GM19463 (cell line): ENCODE data around the gene PRMT1.

Source experiments
- ATAC-seq: cut with Tn5 transposase; IDR thresholded peaks from one replicate; pipeline ENCODE4 v1.9.1; 2021; ENCODE audit warnings: mild to moderate bottlenecking, moderate library complexity; ENCODE audit not compliant: unreplicated experiment

PRMT1 gene

DNA sequence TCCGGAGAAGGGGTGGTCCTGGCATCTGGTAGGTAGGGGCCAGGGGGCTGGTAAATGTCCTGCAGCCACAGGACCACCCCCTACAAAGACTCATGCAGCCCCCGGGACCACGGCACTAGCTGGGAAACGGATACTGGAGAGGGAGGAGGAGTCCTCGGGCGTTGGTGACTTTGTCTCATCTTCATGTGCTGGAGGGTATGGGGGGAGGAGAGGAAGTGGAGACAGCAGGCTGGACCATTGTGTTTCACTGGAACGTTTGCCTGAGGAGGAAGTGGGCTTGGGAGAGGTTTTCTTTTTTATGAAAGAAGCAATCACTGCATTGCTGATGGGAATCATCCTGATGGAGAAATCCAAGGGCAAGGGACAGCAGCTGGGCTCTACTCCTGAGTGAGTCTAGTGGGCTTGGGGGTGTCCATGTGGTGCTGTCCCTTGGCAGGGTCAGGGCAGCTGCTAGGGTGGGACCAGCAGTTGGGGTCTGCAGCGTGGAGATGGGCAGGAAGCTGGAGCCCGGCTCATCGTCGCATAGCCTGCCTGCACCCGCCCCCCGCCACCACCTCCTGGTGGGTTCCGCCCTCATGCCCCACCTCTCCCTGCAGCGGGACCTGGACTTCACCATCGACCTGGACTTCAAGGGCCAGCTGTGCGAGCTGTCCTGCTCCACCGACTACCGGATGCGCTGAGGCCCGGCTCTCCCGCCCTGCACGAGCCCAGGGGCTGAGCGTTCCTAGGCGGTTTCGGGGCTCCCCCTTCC, 10.7 kb downstream of the PRMT1 start:
- ATAC-seq, result no peak

DNA sequence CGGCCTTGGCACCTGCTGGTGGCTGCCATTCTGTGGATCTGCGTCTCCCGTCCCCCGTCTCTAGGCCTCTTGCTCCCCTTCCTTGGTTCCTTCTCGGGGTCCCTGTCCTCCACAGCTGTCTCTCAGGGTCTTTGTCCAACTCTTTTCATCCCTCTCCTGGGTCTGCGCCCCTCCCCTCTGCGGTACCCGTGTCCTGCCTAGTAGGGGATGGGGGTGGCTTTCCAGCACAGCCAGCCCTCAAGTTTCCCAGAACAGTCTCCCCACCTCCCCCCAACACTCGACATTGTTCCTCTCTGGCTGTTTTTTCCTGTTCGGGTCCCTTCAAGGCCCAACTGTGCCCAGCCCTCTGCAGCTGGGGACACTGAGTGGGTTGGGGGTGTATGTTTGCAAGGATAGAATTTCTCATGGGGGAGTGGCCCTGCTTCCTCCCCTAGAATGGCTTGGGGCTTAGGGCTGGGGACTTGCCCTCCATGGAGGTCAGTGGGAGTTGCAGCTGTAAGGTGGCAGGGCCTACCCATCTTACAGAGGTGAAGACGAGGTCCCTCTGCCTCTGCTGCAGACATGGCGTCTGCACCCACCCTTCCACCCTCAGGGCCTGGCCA, 11.6 kb downstream of the PRMT1 start:
- no peak for ATAC-seq

DNA sequence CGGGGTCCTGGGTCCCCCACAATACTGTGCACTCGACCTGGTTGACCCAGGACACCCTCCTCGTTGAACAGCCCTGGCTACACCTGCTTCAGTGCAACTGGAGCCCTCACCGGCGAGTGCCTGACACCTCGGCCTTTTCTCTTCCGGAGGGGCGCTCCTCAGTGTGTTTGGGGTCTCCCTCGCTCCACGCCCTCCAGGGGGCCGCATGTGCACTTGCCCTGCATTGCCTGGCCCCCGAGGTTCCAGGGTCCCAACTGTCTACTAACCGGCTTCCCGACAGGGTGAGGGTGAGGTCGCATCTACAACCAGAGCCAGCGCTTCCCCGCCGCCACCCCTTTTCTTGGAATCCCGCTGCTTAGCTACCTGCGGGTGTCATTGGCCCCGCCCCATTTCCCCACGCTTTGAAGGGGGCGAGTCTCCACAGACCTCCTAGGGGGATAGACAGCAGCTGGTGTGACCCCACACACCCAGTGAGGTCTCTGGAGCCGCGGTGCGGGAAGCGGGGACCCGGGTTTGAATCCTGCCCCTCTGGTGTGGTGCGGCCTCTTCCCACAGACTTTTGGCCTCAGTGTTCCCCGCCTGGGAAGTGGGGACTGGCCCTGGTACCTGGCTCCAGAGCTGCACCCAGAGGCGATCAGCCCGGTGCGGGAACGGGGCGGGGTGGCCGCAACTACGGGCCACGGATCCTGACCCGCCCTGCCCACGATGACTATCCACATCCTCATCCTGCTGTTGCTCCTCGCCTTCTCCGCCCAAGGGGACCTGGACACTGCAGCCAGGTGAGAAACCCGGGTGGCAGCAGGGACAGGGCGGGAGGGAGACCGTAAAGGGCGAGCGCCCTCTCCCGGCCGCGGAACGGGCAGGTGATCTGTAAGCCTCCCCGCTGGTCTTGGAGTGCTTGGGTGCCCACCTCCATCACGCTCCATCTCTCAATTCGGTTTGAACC, 12.3 kb downstream of the PRMT1 start, which contains the start of gene ADM5:
Gene ADM5, plus strand, starts transcription at position 462 of the 946 bp plus-strand sequence. Its CDS starts 244 bp downstream, at position 706.
- no peak for ATAC-seq

DNA sequence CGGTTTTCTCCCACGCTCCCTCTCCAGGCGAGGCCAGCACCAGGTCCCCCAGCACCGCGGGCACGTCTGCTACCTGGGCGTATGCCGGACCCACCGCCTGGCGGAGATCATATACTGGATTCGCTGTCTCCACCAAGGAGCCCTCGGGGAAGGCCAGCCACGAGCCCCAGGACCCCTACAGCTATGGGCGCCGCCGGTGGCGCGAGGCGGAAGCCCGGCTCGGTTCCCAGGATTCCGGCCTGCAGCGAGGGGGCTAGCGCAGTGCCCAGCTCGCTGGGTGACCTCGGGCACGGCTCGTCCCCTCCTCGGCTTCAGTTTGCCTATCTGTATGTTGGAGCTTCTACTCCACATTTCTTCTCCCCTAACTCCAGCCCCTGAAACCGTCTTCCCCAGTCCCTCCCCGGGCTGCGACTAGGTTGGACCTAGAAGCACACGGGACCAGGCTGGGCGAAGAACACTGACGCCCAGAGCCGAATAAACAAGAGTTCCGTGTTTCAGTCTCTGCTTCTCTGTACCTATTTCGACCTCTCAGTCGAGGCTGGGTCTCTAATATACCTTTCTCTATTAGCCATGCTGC, 13.1 kb downstream of the PRMT1 start:
- no peak for ATAC-seq

DNA sequence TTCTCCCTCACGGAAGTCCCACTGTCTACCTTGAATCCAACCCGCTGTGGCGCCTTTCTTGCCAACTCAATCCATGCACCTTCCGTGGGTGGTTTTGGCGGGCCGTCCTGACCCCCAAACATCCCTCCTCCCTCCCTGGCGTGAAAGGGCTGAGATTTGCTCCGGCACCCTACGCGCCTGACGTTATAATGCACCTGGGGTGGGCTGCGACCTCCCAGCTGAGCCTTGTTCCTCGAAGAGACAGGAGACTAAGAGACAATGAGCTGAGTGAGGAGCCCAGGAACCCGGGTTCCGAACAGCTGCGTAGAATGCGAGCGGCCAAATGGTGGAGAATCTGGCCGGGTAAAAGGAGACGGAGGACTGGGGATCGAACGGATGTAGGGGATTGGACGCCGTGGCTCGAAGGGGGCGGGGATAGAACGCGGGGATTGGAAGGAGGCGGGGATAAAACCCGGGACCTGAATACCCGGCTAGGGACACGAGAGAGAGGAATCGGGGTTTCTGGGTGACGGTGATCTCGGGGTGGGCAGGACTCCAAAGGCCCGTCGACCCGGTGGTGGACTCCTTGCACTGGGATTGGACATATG, 13.7 kb downstream of the PRMT1 start, which contains the start of gene CPT1C:
Gene CPT1C, plus strand, starts transcription at position 461 of the 587 bp plus-strand sequence. CDS start 1,137 bp downstream, outside the sequence.
- no peak for ATAC-seq

DNA sequence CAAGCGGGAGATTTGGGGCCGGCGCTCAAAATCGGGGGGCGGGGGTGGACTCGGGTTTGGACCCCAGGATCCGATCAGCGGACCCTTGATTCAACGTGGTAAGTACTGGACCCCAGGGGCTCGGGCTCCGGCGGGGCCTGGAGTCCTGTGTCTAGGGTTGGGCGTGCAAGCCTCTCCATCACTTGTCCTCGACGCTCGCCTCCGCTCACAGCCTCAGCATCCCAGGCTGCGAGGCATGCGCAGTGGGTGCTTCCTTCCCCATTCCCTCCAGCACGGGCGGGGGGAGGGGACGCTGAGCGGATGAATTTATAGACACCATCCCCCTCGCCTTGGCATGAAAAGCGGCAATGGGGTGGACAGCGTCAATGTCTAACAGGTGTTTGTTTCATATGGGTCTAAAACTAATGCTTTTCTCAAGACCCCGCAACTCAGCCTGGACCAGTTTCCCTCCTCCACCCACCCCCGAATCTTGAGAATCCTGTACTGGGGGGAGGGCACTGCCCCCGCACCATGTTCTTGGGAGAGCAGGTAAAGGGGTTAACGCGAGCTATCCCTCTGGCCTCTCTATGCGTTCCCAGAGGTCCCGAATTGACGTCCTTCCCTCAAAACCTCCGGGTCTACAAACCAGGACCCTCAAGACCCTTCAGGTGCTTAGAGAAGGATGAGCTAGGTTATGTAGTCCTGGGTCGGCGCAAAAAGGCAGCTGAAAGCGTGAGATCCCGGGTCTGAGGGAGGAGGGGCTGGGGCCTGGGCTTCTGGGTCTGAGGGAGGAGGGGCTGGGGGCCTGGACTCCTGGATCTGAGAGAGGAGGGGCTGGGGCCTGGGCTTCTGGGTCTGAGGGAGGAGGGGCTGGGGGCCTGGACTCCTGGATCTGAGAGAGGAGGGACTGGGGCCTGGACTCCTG, 14.4 kb downstream of the PRMT1 start:
- ATAC-seq, result no peak

DNA sequence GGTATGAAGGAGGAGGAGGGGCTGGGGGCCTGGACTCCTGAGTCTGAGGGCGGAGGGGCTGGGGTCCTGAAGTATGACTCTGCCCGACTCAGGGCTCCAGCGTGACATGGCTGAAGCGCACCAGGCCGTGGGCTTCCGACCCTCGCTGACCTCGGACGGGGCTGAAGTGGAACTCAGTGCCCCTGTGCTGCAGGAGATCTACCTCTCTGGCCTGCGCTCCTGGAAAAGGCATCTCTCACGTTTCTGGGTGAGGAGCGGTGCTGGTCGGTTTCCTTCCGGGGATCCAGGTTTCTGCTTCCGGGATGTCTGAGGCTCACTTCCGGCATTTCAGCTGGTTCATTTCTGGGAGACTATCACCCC, 15.1 kb downstream of the PRMT1 start:
- no peak for ATAC-seq

DNA sequence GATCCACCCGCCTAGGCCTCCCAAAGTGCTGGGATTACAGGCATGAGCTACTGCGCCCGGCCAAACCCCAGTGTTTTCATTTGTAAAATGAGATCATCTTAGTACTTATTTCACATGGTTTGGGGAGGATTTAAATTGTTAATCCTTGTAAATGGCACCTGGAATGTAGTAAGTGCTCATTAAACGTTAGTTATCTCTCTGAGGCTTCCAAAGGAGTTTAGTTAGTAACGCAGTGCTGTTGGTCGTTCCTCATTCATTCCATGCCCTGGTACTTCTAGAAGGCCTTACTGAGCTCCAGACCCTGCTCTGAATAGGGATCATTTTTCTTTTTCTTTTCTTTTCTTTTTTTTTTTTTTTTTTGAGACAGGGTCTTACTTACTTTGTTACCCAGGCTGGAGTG, 19.0 kb downstream of the PRMT1 start:
- ATAC-seq, result no peak

DNA sequence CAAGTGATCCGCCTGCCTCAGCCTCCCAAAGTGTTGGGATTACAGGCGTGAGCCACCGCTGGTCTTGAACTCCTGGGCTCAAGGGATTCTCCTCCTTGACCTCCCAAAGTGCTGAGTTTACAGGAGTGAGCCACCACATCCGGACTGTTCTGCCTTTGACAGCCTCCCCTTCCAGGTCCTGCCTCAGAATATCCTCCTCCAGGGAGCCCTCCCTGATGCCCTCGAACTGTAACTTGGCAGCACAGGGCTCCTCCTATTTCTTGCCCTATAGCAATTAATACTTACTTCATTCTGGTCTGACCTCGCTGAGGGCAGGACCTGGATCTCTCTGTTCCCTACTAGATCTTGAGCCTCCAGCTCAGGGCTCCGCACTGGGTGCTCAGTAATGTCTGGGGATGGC, 19.8 kb downstream of the PRMT1 start:
- ATAC-seq, result no peak

DNA sequence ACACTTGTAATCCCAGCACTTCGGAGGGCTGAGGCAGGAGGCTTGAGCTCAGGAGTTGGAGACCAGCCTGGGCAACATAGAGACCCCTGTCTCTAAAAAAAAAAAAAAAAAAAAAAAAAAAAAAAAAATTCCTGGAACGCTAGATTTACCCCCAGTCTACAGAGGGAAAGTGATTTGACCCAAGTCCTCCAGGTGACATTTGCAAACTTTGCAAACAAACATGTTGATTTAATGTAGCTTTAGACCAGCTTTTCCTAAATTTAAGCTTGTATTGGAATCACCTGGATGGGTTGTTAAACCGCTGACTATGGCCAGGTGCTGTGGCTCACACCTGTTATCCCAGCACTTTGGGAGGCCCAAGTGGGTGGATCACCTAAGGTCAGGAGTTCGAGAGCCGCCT, 22.3 kb downstream of the PRMT1 start:
- ATAC-seq, result no peak

DNA sequence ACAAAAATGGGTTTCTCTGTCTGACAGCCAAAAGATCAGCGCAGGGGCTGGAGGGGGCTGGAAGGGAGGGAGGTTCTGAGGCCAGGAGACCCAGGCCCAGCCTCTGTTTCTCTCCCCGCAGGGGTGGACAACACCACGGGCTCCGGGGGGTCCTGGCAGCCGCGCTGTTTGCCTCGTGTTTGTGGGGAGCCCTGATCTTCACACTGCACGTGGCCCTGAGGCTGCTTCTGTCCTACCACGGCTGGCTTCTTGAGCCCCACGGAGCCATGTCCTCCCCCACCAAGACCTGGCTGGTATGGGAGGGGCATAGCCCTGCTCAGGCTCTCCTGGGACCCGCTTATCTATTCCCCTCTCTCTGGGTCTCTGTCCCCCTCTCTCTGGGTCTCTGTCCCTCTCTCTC, 23.5 kb downstream of the PRMT1 start:
- no peak for ATAC-seq

DNA sequence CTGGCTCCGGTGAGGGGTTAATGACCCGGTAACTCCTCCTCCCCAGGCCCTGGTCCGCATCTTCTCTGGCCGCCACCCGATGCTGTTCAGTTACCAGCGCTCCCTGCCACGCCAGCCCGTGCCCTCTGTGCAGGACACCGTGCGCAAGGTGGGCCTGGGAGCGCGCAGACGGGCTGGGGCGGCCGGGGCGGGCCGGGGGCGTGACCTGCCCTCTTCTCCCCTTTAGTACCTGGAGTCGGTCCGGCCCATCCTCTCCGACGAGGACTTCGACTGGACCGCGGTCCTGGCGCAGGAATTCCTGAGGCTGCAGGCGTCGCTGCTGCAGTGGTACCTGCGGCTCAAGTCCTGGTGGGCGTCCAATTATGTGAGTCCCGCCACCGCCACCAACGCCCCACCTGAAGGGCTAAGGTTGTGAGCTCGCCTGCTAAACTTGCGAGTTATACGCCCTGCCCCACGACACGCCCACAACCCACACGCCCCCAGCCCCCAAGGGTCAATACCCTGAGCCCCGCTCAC, 24.3 kb downstream of the PRMT1 start:
- ATAC-seq, result no peak

DNA sequence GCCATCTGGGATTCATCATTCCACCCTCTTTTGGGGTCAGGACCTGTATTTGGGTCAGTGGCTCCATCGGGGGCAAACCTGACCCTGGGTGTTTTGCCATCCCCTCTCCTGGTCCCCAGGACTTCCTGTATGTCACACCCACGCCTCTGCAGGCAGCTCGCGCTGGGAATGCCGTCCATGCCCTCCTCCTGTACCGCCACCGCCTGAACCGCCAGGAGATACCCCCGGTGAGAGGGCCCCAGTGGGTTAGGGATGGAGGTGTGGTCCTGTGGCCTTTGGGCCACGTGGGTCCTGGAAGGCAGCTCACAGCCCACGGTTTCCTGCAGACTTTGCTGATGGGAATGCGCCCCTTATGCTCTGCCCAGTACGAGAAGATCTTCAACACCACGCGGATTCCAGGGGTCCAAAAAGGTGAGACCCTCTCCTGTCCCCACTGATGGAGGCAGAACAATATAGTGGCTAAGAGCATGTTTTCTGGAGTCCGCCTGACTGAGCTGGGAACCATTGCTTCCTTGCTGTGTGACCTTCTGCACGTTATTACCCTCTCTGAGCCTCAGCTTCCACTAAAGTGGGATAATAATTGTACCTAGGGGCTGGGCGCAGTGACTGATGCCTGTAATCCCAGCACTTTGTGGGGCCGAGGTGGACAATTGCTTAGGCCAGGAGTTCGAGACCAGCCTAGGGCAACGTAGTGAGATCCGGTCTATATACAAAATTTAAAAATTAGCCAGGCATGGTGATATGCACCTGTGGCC, 28.0 kb downstream of the PRMT1 start:
- ATAC-seq, result no peak

DNA sequence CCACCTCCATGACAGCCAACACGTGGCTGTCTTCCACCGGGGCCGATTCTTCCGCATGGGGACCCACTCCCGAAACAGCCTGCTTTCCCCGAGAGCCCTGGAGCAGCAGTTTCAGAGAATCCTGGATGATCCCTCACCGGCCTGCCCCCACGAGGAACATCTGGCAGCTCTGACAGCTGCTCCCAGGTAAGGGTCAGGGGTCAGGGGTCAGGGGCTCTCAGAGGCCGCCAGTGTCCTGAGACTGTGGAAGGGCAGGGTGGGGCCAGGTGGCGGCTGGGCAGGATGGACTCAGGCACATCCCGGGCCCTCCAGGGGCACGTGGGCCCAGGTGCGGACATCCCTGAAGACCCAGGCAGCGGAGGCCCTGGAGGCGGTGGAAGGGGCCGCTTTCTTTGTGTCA, 28.8 kb downstream of the PRMT1 start:
- ATAC-seq, result no peak

DNA sequence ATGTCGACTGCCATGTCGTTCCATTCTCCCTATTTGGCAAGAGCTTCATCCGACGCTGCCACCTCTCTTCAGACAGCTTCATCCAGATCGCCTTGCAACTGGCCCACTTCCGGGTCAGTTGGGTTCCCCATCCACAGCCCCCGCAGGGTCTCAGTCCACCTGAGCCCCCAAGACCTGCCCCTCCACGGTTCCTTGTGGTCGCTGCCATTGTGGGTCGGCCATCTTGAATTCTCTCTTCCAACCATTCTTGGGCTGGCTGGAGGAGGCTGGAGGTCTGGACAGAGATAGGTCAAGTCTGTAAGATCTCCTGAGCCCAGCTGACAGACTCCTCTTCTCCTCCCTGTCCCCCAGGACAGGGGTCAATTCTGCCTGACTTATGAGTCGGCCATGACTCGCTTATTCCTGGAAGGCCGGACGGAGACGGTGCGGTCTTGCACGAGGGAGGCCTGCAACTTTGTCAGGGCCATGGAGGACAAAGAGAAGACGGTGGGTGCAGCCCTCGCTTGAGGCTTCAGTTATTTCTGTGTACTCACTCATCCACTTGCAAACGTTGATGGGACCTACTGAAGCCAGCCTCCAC, 33.4 kb downstream of the PRMT1 start:
- ATAC-seq, result no peak

DNA sequence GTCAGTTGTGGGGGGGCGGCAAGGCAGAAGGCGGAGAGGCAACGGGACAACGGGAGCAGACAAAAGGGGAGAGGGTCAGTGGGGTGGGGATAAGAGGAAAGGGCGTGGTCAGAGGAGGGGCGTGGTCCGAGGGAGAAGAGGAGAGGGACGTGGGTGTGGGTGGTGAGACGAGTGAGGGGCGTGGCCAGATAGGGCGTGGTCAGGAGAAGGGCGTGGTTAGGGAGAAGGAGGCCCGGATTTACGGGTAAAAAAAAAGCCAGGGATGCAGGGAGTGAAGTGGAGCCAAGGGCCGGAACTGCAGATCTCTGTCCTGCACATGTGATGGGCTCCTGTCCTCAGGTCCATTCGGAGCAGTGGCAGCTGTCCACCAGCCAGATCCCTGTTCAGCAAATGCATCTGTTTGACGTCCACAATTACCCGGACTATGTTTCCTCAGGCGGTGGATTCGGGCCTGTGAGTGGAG, 35.4 kb downstream of the PRMT1 start:
- ATAC-seq, result no peak

DNA sequence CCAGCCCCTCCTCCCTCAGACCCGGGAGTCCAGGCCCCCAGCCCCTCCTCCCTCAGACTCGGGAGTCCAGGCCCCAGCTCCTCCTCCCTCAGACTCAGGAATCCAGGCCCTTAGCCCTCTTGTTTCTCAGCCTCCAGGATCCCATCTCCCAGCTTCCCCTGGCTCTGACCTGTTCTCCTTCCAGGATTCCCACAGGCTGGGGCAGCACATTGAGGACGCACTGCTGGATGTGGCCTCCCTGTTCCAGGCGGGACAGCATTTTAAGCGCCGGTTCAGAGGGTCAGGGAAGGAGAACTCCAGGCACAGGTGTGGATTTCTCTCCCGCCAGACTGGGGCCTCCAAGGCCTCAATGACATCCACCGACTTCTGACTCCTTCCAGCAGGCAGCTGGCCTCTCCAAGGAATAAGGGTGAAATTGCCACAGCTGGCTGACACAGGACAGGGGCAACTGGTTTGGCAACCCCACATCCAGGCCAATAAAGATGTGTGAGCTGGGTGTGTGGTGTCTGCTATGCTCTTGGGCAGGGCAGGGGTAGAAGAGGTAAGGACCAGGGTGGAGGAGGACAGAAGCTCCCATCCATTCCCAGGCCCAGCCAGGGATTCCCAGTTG, 36.3 kb downstream of the PRMT1 start:
- ATAC-seq, result no peak

DNA sequence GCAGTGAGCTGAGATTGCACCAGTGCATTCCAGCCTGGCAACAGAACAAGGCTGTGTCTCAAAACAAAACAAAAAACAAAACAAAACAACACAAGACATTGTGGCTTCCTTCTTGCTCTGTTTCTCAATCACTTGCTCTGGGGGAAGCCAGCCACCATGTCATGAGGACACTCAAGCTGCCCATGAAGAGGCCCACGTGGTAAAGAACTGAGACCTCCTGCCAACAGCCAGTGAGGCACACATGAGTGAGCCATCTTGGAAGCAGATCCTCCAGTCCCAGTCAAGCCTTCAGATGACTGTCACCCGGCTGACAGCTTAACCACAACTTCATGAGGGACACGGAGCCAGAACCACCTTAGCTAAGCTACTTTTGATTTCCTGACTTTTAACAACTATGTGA, 39.1 kb downstream of the PRMT1 start:
- no peak for ATAC-seq
